SW 1271 (cell line): ENCODE results near the gene XYLT2.

Source experiments
- DNase-seq, 2 experiments: peaks; one replicate each; lab custom pipeline; 2025; lab: John Stamatoyannopoulos, UW

Gene XYLT2

DNA sequence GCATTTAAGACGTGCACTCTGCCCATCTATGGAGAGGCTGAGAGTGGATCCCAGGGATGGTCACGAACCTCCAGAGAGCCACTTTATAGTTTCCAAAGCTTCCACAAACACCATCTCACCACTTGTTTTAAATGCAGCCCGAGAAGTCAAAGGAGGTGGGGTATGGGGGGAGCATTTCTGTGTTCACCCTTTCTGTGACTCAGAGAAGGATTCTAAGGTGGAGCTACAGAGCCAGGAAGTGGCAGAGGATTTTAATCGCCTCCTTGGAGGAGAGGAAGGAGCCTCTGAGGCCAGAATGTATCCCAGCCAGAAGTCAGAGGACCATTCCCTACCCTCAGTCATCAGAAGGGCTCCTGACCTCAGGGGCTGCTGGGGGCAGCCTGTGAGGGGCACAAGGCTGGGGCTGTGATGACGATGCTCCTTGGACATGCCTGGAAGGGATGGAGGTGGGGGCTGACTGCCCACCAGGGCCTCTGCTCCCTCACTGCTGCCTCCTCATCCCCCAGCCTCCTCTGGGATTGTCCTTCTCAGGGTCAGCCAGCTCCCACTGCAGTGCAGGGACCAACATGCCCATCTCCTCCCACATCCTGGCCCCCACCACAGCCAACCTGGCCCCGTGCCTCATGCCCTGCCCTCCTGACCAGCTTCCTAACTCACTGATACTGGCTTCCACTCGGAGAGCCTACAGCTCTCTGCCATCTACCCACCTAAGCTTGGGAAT lies 2.8 kb downstream of the XYLT2 start:
- no peak for DNase-seq

DNA sequence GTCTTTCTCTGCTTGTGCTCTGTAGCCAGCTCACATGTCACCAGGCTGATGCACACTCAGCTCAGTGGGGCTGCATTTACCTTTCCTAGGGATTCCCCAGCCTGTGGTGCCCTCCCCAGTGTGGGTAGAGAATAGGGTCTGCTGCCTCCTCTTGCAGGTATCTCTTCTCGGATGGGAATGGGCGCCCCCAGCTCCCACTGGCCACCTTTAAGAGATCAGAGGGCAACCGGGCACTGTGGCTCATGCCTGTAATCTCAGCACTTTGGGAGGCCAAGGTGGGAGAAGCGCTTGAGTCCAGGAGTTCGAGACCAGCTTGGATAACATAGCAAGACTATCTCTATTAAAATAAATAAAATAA lies 3.3 kb downstream of the XYLT2 start:
- DNase-seq: no peak

DNA sequence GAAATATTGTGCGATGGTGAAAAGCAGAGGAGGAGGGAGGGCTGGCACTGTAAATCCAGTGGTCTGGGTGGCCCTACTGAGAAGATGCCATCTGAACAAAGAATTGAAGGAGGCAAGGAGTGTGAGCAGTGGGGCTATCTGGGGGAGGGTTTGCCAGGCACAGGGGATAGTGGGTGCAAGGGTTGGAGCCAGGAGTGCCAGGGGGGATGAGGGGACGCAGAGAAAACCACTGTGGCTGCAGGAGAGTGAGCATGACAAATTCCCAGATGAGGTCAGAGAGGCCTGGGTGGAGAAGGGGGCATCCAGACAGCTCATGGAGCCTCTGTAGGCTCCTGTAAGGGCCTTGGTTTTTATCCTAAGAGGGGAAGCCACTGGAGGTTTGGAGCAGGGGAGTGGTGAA lies 4.8 kb downstream of the XYLT2 start:
- DNase-seq: no peak

DNA sequence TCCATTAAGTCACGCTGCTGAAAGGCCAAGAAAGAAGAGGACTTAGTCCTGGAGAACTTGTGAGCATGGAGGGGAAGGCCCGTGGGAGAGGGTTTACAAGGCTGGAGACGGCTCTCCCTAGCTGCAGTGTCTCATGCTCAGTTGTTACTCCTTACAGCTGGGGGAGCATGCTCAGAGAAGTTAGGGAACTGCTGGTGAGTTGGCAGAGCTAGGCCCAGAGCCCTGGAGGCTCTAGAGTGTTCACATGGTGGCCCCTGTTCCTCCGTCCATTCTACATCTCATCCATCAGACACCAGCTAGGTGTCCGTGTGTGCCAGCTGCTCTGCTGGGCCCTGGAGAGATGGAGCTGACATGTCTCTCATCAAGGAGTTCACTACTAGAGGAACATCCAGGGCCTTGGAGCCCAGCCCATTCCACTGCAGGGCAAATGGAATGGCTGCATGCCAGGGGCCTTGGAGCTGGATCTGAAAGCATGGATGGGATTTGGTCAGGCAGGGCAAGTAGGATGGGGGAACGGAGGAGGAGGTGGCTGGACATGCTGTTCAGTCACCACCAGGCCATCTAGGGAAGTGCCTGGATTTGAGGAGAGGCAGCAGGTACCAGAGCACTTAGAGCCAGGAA lies 6.3 kb downstream of the XYLT2 start:
- DNase-seq: no peak

DNA sequence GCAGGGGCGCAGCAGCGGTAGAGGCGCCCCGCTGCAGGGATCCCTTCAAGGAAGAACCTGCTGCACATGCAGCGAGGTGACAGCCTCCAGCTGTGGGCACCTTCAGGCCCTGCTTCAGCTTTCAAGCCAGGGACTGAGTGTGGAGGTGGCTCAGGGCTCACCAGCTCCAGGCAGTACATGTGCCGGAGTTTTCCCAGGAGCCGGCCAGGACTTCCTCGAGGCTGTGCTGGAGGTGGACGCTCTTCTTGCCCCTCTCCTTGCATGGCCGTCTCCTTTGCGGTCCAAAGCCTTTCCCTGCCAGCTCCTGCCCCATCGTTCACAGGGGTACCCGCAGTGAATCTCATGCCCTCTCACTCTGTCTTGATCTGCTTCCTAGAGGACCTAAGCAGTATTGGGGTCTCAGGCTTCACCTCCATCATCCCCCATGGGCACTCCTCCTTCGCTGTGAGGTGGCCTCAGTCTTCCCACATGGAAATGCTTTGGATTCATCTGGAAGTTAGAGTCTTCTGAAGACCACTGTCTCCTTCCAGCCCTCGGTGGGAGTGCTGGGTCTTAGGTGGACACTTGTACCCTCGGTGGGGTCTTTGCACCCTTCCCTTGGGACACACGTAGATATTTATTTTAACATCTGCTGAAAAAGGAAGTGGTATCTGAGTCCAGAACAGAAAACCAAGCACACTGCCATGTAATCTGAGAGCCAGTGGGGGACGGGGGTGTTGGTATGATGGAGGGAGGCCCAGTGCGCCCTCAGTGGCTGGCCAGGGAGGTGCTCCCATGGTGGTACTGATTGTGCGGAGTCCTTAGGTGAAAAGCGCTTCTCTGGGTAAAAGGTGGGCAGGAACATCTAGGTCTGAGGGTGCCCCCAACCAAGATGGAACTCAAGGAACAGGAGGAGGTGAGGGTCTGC lies 7.0 kb downstream of the XYLT2 start:
- DNase-seq: no peak

DNA sequence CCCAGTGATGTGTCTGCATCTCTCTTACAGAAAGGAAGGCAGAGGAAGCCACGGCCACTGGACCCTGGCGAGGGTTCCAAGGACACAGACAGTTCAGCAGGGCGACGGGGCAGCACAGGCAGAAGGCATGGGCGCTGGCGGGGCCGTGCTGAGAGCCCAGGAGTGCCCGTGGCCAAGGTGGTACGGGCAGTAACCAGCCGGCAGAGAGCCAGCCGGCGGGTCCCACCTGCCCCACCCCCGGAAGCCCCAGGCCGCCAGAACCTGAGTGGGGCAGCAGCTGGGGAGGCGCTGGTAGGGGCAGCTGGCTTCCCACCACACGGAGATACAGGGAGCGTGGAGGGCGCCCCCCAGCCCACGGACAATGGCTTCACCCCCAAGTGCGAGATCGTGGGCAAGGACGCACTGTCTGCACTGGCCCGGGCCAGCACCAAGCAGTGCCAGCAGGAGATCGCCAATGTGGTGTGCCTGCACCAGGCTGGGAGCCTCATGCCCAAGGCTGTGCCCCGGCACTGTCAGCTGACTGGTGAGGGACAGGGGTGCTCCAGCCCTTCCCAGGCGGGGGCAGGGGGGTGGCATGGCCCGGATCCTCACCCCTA lies 7.8 kb downstream of the XYLT2 start:
- DNase-seq: no peak

DNA sequence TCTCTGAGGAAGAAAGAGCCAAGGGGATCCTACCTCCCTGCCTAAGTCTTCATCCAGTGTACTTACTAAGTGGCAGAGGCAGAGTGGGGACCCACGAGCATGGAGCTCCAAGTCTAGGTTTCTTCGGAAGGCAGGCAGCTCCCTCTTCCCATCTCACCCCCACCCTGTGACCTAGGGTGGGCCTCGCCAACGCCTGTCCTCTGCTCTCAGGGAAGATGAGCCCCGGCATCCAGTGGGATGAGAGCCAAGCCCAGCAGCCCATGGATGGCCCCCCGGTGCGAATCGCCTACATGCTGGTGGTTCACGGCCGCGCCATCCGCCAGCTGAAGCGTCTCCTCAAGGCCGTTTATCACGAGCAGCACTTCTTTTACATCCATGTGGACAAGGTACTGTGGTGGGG lies 8.3 kb downstream of the XYLT2 start:
- no peak for DNase-seq

DNA sequence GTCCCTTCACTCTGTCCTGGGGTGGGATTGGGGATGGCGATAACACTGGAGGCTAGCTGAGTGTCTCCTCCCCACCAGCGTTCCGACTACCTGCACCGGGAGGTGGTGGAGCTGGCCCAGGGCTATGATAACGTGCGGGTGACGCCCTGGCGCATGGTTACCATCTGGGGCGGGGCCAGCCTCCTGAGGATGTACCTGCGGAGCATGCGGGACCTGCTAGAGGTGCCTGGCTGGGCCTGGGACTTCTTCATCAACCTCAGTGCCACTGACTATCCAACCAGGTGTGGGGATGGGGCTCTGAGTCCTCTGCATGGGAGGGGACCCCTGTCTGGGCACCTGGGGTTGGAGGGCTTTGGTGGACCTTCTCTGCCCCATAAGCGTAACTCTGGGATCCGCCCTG lies 8.8 kb downstream of the XYLT2 start:
- no peak for DNase-seq

DNA sequence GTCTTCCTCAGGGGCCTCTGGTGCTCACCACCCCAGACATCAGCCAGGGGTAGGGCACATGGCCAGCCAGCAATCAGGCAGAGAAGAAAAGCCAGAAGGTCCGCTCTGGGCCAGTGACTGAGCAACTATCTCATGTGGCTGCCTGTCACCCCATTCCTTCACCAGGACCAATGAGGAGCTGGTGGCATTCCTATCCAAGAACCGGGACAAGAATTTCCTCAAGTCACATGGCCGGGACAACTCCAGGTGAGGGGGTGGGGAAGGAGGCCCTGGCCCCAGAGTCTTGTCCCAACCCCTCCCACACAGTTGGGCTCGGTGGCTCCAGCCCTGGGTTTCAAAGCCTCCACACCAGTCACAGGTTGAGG lies 9.4 kb downstream of the XYLT2 start:
- DNase-seq: no peak

DNA sequence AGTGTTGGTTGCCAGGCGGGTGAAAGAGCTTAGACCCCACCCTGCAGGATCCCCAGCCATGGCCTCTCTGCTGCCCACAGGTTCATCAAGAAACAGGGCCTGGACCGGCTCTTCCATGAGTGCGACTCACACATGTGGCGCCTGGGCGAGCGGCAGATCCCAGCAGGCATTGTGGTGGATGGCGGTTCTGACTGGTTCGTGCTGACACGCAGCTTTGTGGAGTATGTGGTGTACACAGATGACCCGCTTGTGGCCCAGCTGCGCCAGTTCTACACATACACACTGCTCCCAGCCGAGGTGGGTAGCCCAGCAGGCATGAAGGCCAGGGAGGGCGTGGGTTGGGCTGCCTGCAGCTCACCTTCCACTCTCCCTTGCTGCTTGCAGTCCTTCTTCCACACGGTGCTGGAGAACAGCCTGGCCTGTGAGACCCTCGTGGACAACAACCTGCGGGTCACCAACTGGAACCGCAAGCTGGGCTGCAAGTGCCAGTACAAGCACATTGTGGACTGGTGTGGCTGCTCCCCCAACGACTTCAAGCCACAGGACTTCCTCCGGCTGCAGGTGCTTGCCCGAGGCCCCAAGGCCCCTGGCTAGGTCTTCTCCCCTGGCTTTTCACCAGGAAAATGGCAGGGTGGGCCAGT lies 9.9 kb downstream of the XYLT2 start:
- no peak for DNase-seq

DNA sequence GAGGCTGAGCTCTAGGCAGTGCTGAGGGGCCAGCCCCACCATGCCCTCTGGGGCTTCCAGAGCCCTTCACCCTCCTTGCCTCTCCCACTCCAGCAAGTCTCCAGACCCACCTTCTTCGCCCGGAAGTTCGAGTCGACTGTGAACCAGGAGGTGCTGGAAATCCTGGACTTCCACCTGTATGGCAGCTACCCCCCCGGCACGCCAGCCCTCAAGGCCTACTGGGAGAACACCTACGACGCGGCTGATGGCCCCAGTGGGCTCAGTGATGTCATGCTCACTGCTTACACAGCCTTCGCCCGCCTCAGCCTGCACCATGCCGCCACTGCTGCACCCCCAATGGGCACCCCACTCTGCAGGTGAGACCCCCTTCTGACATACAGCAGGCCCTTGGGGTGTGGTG lies 10.5 kb downstream of the XYLT2 start:
- DNase-seq: no peak

DNA sequence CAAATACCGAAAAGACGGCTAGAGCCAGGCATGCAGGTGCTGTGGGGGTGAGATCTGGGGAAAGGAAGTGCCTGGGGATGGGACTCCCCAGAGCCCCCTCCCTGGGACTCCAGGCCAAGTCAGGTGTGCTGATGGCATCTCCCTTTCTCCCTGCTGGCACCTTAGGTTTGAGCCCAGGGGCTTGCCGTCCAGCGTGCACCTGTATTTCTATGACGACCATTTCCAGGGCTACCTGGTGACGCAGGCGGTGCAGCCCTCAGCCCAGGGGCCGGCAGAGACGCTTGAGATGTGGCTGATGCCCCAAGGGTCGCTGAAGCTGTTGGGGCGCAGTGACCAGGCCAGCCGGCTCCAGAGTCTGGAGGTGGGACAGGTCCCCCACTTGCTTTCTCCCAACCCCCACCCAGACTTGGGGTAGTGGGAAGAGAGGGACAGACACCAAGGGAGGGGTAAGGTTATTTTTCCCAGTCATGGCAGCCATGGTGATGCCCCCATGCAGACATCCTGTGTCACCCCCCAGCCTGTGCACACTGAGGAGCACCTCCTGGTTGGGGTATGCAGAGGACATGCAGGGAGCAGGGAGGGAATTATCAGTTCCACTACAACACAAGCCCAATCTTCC lies 11.1 kb downstream of the XYLT2 start:
- DNase-seq: no peak

DNA sequence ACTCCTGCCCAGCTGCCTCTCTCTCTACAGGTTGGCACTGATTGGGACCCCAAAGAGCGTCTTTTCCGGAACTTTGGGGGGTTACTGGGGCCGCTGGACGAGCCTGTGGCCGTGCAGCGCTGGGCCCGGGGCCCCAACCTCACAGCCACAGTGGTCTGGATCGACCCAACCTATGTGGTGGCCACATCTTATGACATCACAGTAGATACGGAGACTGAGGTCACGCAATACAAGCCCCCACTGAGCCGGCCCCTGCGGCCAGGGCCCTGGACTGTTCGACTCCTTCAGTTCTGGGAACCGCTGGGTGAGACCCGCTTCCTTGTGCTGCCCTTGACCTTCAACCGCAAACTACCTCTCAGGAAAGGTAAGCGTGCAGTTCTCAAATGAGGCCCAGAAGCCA lies 12.3 kb downstream of the XYLT2 start:
- DNase-seq: no peak

DNA sequence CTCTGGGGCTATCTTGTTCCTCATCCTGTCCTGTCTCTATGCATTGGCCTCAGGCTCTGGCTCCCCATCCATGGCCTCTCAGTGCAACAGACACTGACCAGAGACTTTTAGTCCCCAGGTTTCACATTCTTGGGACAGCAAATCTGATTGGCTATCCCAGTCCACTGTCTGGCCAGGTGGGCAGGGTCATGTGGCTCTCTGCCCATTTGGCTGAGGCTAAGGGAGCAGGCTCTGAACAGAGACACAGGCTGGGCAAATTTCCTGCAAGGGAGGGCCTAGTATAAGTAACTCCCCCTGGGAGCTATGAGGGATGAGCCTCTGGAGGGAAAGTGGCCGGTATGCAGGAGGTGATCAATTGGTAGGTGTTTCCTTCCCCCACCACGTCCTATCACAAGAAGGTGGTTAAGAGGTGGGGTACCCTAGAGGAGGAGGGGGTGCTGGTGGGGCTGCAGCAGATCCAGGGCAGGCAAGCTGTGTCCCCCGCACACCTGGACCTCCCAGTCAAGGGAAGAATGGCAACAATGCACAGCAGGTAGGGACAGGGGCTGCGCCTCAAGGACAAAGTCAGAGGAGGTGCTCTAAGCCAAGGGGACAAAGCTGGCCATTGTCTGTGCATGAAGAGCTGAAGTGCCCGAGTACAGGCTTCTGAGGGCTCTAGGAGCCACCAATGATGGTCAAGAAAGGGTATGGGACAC lies 13.2 kb downstream of the XYLT2 start:
- no peak for DNase-seq

DNA sequence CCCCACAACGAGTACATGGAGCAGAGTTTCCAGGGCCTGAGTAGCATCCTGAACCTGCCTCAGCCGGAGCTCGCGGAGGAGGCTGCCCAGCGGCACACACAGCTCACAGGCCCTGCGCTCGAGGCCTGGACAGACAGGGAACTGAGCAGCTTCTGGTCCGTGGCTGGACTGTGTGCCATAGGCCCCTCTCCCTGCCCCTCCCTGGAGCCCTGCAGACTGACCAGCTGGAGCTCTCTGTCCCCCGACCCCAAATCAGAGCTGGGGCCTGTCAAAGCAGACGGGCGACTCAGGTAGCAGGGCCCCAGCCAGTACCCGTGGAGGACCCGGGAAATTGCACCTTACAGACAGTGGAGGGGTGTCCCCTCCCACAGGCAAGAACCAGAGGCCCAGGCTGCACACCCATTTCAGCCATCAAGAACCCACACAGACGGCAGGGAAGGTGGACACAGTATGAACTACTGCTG lies 14.1 kb downstream of the XYLT2 start:
- no peak for DNase-seq

DNA sequence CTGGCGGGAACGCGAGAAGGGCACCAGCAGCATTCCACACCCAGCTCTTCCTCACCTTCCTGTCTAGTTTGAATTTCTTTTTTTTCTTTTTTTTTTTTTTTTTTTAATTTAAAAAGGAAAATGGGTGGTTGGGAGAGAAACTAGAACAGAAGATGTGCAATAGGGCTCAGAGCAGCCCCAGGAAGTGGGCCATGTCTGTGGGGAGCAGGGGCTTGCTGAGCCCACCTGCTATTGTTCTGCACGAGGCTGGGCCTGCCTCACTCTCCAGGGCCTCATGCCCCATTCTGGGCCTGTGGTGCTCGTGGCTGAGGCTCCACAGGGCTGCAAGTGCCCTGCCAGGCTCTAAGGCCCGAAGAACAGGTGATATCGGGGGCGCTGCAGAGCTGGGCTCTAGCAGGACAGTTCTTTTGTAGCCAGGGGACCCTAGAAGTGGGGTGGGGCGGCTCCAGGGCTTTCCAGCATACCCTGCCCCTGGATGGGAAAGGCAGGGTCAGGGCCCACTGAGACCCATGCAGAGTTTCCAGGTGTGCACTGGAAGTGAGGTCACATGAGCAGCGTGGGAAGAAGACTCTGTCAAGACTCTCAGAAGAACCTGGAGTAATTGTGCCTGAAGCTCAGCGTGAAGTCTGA lies 14.7 kb downstream of the XYLT2 start:
- no peak for DNase-seq

DNA sequence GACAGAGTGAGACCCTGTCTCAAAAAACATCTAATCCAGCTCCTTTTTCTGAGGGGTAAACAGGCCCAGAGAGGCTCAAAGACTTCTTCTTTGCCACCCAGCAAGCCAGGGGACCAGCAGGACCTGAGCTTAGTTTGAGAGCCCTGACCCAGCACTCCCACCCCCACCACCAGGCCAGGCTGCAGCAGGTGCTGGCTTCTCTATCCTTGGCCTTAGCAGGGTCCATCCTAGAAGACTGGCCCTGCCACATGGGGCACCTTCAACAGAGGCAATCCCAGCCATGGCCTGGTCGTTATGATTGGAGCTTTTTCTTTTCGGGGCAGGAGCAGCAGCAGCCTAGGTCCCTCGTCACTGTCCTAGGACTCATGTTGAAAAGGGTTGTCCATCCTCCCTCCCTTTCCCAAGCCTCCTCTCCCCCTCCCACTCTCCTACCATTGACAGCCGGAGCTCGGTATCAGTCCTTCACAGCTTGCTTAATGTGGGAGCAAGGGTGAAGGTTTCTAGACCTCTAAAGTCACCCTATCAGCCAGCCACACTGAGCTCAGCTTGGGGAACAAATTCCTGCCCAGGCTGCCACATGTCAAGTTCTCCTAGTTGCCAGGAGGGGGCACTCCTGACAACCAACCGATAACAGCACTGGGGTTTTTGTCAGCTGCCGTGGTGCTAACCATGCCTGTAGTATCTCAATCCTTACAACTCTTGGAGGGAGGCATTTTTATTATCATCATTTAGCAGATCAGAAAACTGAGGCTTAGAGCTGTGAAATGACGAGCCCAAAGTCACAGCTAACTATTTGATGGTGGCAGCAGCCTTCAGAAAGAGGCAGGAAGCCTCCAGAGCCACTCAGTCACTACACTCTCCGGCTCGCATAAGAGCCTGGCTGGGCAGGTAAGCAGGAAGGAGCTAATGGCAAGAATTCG lies 15.9 kb downstream of the XYLT2 start:
- peak in 1 of 2 experiments; percentile 32 for DNase-seq

DNA sequence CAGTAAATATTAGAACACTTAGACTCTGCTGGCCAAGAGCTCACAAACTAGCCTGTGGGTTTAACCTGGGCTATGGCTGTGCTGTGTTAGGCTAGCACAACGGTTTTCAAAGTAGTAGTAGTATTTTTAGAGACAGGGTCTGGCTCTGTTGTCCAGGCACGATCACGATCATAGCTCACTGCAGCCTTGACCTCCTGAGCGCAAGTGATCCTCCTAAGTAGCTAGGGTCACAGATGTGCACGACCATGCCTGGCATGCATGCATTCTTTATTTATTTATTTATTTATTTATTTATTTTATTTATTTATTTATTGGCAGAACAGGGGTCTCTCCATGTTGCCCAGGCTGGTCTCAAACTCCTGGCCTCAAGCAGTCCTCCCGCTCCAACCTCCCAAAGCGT lies 16.7 kb downstream of the XYLT2 start:
- DNase-seq: no peak

DNA sequence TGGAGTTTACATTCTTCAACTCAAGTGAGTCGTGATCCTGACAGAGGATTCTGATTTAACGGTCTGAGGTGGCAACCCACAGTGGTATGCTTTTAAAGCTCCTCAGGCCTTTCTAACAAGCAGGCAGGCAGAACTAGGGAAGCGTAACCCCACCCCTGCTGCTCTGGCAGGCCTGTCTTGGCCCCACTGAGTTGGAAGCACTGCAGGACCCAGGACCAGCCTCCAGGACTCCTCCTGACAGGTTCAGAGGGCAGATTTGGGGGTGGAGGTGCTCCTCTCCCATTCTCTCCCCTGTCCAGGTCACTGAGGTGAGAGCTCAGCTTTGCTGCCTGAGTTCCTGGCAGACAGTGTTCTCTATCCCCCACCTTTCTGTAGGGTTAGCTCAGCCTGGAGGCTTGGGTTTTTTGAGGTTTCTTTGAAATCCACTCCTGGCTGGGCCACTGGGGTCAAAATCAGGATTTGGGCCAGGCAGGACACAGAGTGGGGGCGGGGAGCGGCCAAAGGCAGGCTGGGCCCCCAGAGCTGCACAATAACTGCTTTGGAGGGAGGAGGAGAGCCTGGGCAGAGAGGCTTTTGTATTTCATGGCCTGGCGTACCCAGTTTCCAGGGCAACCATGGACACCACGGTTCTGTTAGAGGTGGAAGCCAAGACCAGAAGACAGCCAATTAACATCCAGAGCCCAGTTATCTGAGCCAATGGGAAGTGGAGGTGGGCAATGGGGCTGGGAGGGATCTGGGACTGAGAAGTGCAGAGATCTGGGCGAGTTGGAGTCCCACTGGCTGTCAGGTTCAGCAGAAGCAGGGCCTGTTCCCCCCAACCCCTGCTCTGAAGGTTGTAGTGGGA lies 17.5 kb downstream of the XYLT2 start:
- no peak for DNase-seq
